HG03066 (cell line): ENCODE data around the gene DEPP1.

Experiments
- ATAC-seq: cut with Tn5 transposase; IDR thresholded peaks from one replicate; pipeline ENCODE4 v1.9.1; 2021; ENCODE audit warnings: low read depth; ENCODE audit not compliant: unreplicated experiment

Gene DEPP1

DNA sequence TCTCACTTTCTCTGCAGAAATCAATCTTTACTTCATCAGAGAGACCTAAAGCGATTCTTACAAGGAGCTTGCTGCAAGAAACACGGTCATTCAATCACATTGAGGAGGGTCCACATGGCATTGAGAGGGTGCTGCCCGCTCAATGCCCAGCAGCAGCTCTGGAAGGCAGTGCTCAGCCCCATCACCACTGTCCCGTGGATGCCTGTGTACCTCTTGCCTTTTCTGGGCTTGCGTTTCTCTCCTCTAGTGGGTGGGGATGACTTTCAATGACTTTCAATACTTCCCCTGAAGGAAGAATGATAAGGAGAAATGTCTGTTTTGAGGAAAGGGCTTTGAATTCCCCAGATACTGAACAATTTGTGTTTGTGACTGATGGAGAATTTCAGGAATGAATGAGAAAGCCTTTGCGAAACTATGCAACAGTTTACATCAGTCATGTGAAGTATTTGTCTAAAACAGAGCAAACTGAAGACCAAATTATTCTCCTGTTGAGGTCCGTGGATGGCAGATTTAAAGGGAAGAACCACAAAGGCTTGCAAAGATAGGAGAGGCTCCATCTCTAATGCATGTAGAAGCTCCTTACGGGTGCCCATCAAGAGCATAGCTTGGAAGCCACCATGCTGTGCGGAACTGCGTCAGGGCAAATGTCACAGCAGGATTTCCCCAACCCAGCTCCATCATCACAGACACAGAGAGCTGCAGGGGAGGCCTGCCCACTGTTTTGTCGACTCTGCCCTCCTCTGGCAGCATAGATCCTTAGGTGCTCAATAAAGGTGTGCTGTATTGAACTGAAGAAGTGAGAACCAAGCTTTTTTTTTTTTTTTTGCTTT, 15.5 kb upstream of the DEPP1 start:
- ATAC-seq: no peak

DNA sequence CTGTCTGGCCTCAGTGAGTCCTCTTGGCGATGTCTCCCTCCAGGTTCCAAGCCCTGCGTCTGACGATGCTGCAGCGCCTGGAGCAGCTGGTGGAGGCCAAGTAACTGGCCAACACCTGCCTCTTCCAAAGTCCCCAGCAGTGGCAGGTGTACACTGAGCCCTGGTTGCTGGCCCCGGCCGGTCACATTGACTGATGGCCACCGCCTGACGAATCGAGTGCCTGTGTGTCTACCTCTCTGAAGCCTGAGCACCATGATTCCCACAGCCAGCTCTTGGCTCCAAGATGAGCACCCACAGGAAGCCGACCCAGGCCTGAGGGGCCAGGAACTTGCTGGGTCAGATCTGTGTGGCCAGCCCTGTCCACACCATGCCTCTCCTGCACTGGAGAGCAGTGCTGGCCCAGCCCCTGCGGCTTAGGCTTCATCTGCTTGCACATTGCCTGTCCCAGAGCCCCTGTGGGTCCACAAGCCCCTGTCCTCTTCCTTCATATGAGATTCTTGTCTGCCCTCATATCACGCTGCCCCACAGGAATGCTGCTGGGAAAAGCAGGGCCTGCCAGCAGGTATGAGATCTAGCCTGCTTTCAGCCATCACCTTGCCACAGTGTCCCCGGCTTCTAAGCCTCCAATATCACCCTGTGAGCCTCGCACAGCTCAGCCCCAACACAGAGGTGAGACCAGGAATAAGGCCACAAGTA, 14.8 kb upstream of the DEPP1 start:
- ATAC-seq: no peak

DNA sequence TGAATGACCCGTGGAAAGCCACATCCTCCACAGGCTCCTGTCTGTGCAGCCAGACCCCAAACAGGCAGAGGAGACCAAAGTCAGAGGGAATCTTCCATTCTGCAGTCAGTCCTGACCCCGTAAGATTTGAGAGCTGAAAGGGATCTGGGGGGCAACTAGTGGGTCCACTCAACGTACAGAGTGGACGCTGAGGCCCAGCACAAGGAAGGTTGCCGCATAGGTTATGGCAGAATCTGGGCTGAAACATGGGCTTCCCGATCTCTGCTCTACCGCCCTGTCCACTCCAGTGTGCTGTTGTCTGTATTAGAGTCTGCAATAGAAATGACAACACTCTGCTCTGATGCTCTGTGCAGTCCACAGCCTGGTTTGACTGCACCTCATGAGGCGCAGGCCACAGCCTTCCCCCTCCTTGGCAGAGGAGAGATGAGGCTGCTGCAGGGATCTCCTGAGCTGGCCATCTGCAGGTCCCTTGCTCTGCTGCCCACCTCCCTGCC, 14.2 kb upstream of the DEPP1 start:
- no peak for ATAC-seq

DNA sequence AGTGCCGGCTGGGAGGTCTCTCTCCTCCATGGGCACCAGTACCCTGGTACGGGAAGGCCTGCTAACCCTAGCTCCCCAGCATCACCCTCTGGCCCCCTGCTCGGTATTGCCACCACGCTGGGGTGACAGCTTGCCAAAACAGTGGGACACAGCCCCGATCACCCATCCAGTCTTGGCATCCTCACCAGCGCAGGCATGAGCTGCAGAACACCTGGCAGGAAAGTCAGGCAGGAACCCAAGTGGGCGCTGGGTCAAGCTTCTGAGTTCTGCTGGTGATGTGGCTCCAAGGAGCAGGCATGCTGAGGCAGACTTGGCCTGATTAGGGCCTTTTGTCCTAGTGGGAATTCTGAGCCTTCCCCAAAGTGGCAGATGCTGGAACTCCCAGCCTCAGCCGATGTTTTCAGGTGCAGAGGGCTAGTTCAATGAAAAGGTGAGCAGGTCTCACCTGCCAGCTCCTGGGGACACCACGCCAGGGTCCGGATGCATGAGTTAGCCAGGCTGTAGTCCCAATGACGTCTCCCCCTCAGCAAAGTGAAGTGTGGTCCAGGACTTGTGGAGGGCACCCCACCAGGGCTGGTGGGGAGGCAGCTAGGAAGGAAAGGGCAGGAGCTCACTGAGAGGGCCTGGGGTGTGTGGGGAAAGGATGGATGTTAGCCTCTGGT, 13.6 kb upstream of the DEPP1 start:
- no peak for ATAC-seq

DNA sequence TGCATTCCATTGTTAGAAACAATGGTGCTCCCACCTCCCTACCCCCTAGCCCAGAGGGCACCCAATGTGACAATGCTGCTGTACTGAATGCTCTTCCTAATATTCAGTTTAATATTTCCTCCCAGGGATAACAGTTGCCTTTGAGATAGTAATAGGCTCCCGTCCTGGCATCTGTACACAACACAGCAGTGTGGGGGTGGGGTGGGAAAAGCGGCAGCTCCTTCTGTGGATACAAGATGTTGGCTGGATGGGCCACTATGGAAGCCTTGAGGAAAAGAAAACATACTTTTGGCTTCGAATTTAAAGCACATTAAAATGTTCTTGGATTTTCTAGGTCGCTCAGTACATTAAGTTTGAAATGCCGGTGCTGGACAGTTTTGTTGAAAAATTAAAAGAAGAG, 13.0 kb upstream of the DEPP1 start:
- no peak for ATAC-seq

DNA sequence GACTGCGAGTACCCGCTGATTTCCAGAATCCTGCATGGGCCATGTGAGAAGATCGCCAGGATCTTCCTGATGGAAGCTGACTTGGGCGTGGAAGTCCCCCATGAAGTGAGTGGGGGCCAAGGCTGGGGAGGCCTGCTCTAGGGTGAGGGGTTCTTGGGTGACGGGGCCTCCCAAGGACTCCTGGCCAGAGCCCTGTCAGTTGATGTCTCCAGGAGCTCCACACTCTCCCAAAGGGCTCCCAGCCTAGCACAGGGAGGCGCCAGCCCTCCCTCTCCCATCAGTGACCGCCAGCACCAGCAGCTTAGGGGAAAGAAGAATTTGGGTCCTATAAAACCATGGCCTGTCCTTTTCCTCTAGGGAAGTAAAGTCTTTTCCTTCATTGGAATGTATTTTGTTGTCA, 12.4 kb upstream of the DEPP1 start:
- ATAC-seq: no peak

DNA sequence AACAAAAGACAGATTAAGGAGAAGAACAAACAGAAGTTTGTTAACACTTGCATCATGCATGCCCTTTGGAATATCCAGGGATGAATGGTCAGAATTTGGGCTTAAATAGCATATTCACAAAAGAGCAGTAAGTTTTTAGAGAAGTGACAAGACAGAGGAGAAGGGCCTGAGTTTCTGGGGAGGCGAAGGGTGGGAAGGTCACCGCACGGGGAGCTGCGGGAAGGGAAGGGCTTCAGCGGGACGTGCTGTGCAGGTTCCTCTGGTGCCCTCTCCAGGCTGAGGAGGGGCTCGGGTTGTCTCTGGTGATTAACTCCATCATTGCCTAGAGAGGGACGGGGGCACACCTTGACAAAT, 11.7 kb upstream of the DEPP1 start:
- ATAC-seq: no peak

DNA sequence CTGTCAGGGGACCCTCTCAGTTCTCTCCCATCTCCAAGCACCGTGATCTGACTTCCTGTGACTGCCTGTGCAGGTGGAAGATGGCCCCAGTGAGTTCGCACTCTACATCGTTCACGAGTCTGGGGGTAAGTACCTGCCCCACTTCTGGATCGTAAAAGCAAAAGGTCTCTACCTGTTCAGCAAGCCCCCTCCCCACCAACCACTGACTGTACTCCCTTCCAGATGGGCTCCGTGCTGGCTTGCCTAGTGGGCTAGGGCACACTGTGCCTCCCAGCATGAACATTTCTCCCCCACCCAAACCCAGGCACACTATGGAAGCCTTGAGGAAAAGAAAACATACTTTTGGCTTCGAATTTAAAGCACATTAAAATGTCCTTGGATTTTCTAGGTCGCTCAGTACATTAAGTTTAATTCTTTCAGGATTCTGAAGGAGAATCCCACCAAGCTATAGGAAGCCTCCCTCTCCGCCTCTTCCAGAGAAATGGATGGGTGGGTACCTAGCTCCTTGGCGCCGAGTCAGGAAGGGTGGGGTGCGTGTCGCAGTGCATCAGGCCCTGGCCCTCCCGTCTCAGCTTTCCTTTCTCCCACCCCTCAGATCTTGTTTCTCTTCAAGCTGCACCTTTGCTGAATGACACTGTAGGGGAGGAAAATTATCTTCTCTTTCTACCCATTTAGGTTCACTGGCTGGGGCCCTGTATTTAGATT, 11.1 kb upstream of the DEPP1 start:
- ATAC-seq: no peak

DNA sequence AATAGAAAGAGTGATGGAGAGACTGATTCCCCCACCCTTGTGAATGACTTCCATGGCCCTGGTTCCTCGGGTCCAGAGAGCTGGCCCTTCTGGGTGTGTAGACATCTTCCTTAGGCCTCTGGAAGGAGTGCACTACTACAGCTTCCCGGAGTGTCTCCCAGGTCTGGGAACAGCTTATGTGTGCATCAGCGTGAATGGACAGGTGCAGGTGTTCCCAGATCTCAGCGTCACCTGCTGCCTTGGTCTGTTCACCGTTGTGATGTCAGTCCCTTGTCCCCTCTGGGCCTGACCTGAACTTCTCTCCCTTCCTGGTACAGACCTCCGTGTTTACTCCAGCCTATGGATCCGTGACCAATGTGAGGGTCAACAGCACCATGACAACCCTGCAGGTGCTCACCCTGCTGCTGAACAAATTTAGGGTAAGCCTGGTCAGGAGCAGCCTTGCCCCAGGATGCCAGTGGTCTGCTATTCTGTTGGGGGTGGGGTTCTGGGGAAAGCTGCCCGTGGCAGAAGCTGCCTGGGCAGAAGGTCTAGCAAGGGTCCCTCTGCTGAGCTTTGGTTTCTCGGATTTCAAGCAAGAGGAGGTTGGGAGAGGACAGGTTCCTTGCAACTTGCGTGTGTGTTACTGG, 10.5 kb upstream of the DEPP1 start:
- no peak for ATAC-seq

DNA sequence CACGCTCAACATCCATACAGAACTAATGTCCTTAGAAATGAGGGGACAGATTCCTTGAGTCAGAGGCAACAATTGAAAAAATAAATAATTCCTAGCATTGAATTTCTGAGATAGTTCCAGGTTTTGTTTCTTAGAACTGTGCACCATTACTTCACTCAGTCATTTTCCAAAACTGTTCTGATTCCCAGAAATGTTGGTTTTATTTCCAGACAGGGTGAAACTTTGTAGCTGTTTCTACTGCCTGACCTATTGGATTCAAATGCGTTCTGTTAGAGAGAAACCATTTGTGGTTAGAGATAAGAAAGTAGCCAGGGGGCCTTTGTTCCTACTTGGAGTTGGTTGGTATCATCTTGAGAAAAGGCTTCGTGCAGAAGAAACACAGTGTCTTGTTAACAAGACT, 8.1 kb upstream of the DEPP1 start:
- no peak for ATAC-seq

DNA sequence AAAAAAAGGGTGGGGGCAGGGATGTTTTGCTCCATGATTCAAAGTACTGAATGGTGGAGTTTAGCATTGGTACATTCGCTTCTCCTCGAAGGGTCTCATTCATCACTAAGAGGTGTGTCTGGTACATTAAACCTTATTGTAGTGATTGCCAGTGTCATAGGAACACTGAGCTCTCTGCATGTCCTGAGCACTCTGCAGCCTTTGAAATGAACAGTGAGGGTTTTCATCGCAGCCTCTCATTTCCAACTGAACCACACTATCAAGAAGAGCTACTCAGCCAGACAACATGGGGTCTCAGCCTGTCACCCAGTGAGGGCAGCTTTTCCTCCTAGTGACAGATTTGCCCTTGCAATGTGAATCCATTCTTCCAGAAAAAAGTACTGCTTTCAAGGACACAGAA, 7.6 kb upstream of the DEPP1 start:
- no peak for ATAC-seq

DNA sequence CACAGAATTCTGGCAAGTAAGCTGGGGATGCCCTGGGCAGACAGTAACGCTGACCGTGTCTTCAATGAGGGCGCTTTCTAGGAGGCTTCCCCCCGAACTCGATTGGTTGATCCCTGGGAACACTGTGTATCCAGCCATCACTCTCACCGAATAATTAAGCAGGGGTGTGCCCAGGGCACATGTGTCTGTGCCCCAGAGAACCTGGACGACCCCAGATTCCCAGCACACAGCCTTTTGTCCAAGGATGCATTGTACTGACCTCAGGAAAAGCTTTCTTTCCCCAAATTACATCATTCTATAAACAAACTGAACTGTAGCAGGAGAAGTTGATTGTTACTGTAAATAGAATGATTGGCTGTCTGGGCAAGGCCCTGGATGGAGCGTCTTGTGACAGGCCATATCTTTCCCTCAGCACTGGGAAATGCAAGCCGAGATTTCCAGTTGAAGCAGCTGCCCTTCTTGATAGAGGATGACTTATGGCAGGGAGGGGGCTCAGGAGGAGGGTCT, 6.6 kb upstream of the DEPP1 start:
- ATAC-seq: no peak

DNA sequence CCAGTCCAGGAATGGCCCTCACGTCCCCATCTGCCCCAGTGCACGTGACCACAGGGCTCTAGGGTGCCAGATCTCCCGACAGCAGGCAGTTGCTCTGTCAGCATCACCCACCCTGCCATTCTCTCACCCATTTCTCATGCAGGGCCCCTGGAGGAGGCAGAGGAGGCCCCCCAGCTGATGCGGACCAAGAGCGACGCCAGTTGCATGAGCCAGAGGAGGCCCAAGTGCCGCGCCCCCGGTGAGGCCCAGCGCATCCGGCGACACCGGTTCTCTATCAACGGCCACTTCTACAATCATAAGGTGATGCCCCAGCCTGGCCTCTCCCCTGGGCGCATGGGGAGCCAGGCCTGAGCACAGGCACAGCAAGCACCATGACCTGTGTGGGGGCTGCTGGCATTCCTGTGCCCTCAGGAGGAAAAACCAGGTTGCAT, 6.1 kb upstream of the DEPP1 start:
- no peak for ATAC-seq

DNA sequence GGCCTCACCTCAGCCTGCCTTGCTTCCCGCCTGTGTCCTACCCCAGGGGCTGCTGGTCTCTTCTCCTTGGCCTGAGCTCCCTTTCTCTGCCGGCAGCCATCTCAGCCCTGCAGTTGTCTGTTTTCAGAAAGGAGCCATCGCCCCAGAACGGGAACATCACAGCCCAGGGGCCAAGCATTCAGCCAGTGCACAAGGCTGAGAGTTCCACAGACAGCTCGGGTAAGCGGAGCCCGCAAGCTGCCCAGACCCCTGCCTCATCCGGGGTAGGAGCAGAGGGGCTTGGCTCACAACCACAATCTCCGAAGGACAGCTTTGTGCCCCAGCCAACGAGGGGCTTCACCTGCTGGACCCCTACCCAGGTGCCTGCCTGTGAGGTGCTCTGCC, 5.3 kb upstream of the DEPP1 start:
- ATAC-seq: no peak

DNA sequence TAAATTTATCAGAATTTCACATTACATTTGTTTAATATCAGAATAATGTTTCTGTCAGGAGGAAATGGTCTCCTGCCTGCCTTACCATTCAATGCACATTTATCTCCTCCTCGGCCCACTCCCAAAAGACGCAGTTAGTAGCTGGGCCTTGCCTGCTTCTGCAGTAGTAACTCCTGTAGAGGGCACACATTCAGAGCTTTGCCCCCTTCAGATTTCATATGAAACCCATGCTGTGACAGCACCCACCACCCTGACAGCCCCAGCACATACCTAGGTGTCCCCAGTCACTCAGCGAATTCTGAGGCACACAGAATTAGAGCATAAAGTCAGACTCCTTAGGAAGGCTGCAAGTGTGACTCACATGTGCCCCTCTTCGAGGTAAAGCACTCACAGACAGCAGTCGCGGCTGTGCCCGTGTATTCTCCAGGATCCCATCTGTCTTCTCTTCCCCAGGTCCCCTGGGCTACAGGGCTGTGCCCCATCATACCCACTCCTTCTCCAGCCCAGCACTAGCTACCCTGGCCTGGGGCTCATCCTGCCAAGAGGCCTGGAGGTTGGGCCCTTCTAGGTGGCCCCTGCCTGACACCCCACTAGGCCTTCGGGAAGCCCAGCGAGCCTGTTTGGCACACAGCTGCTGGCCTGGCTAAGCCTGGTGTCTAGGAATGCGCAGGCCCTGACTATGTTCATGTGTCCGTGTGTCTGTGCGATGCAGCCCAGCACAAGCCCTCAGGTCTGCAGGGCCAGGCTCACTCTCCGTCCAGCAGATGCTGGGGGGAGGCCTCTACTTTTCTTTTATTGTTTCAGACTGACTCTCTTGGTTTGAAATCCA, 4.7 kb upstream of the DEPP1 start:
- ATAC-seq: no peak

DNA sequence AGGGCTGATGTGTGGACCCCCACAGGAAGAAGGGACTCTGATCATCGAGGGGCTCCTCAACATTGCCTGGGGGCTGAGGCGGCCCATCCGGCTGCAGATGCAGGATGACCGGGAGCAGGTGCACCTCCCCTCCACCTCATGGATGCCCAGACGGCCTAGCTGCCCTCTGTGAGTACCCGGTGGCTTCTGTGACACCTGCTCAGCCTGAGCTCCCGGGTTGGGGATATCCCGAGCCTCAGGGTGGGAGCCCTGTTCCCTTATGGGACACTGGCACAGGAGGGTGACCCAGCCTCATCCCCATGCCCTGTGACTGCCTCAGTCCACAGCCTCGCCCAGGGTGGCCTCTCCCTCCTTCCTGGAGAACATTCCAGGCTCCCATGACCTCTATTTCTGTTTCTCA, 3.9 kb upstream of the DEPP1 start:
- ATAC-seq: no peak

DNA sequence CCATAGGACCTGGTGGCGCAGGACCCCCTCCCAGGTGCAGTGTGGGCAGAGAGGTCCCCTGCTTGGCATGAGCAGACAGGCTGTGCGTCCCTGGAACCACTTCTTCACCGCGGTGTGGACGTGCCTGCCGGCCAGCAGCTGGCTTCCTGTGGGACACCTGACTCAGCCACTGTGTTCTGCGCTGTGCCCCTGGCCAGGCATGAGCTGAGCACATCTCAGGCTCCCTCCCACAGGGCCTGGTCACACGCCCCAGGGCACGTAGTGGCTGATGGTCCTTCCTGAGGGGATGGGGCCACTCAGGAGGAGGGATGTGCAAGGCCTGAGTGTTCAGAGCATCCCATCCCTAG, 3.5 kb upstream of the DEPP1 start:
- ATAC-seq: no peak

DNA sequence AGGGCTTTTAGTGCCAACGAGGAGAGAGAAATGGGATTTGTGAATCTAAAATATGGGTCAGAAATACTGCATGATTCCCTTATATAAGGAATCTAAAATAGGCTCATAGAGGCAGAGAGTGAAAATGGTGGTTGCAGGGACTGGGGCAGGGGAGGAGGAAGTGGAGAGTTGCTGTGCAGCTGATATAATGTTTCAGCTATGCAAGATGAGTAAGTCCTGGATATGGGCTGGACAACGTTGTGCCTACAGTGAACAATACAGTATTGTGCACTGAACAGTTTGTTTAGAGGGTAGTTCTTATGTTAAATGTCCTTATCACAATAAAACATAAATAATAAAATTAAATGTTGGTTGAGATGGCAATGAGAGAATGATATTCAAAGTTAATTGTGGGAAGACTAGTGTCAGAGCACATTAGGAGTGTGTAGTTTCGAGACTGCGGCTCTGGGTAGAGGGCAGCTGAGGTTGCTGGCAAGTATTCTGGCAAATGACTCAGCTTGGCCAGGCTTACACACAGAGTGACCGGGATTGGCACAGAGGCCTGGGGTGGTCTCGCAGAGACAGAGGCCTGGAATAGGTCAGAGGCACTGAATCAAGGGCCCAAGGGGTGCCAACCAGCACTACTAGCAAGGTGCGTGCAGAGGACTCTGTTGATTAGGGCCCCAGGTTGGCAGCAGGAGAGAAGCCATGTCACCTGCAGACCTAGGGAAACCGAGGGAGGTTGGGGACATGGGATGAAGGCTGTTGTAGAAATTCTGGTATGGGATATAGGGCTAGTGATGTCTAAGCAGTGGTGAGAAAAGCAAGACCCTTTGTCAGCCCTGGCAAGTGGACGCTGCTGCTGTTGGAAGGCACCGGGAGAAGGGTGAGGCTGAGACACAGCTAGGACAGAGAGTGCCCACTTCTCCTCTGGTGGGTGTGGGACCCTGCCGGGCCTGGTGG, 2.8 kb upstream of the DEPP1 start:
- peak; percentile 39 for ATAC-seq
